IMR-90 (cell line): Measurements from ENCODE around the gene NOL8. TPM values are rescaled to one million over a fixed set of nuclear protein-coding genes. Genes with fewer than 3 reads are reported as not detected.
A peak's percentile ranks its signal among the peaks of the same experiment; 100 is the strongest.

Experiments used
- ATAC-seq: fragments of 200-7000 bp; cut with Tn5 transposase; 2 replicates; pipeline ENCODE4 v1.9.1; 2020; ENCODE audit warnings: low read depth, mild to moderate bottlenecking, moderate library complexity
- BruUV-seq: library from RNA; stranded (reverse); fragments of 400-500 nt; replicated peaks from 2 replicates; lab custom pipeline; 2021; lab: Mats Ljungman, UMichigan
- CTCF ChIA-PET: fragments of 300-600 bp; formaldehyde crosslinking; extraction: SDS; loops from one replicate; lab custom pipeline; 2021; ENCODE audit warnings: antibody characterized with exemption; lab: Yijun Ruan, JAX
- POLR2A ChIA-PET: fragments of 300-600 bp; sonication (Branson Sonifier 250); formaldehyde crosslinking; loops from one replicate; lab custom pipeline; 2022; ENCODE audit warnings: antibody characterized with exemption; ENCODE audit not compliant: unreplicated experiment; lab: Charles Lee
- DNase-seq: peaks from one replicate; pipeline ENCODE4 v3.0.0; 2013
- H2AFZ ChIP-seq: replicated peaks from 2 replicates; pipeline ENCODE3; 2013; ENCODE audit warnings: low read length, mild to moderate bottlenecking; ENCODE audit not compliant: poor library complexity
- H2AK5ac ChIP-seq: 2 replicates; pipeline ENCODE4 v1.6.1; 2013; ENCODE audit warnings: low read depth, low read length, inconsistent platforms
- H2AK9ac ChIP-seq: replicated peaks from 2 replicates; pipeline ENCODE3; 2013; ENCODE audit warnings: mild to moderate bottlenecking, low read depth, low read length, moderate library complexity; ENCODE audit not compliant: poor library complexity
- H2BK120ac ChIP-seq: 2 replicates; pipeline ENCODE4 v1.6.1; 2013; ENCODE audit warnings: low read depth, low read length, inconsistent platforms
- H2BK15ac ChIP-seq: 3 replicates; pipeline ENCODE4 v1.6.1; 2013; ENCODE audit warnings: low read depth, low read length, inconsistent platforms
- H2BK20ac ChIP-seq: 2 replicates; pipeline ENCODE4 v1.6.1; 2013; ENCODE audit warnings: low read depth, mild to moderate bottlenecking, inconsistent platforms, low read length, moderate library complexity
- H2BK5ac ChIP-seq: 2 replicates; pipeline ENCODE4 v1.6.1; 2013; ENCODE audit warnings: mild to moderate bottlenecking, low read depth, low read length, inconsistent platforms; ENCODE audit not compliant: poor library complexity, severe bottlenecking
- H3K14ac ChIP-seq: replicated peaks from 2 replicates; pipeline ENCODE4 v1.6.1; 2013; ENCODE audit warnings: low read depth, low read length, inconsistent platforms
- H3K18ac ChIP-seq: 2 replicates; pipeline ENCODE4 v1.6.1; 2013; ENCODE audit warnings: low read depth, low read length, control low read depth
- H3K23ac ChIP-seq: 2 replicates; pipeline ENCODE4 v1.6.1; 2013; ENCODE audit warnings: low read depth, low read length, inconsistent platforms
- H3K27ac ChIP-seq: 2 replicates; pipeline ENCODE4 v1.5.1; 2013; ENCODE audit warnings: mild to moderate bottlenecking, control low read depth, low read length; ENCODE audit not compliant: insufficient read depth
- H3K27me3 ChIP-seq: 2 replicates; pipeline ENCODE4 v1.6.1; 2013; ENCODE audit warnings: low read length; ENCODE audit not compliant: control insufficient read depth, insufficient read depth
- H3K36me3 ChIP-seq: 2 replicates; pipeline ENCODE4 v1.6.1; 2013; ENCODE audit warnings: low read length, mixed read lengths; ENCODE audit not compliant: control insufficient read depth, insufficient read depth
- H3K4ac ChIP-seq: 2 replicates; pipeline ENCODE4 v1.6.1; 2013; ENCODE audit warnings: low read depth, low read length, inconsistent platforms
- H3K4me1 ChIP-seq: 2 replicates; pipeline ENCODE4 v1.6.1; 2013; ENCODE audit warnings: low read length, mixed read lengths; ENCODE audit not compliant: control insufficient read depth, insufficient read depth
- H3K4me2 ChIP-seq: 2 replicates; pipeline ENCODE4 v1.6.1; 2013; ENCODE audit warnings: low read depth, mild to moderate bottlenecking, control low read depth, low read length, moderate library complexity
- H3K4me3 ChIP-seq: 2 replicates; pipeline ENCODE4 v1.5.1; 2013; ENCODE audit warnings: low read depth, mild to moderate bottlenecking, control low read depth, low read length, moderate library complexity; ENCODE audit not compliant: insufficient read depth
- H3K56ac ChIP-seq: 2 replicates; pipeline ENCODE4 v1.6.1; 2013; ENCODE audit warnings: low read length, inconsistent platforms; ENCODE audit not compliant: insufficient read depth; ENCODE audit errors: extremely low read depth
- H3K79me1 ChIP-seq, 2 experiments: 2 replicates each; pipeline ENCODE4 v1.6.1; 2013; ENCODE audit warnings: low read length in 2 of 2, inconsistent platforms in 1 of 2, low read depth in 1 of 2
- H3K9ac ChIP-seq: 2 replicates; pipeline ENCODE4 v1.6.1; 2013; ENCODE audit warnings: low read depth, low read length, control low read depth
- H3K9me1 ChIP-seq: 2 replicates; pipeline ENCODE4 v1.6.1; 2013; ENCODE audit warnings: low read length, inconsistent platforms; ENCODE audit not compliant: insufficient read depth
- H3K9me3 ChIP-seq: 2 replicates; pipeline ENCODE4 v1.6.1; 2013; ENCODE audit warnings: low read length; ENCODE audit not compliant: control insufficient read depth, insufficient read depth
- H4K20me1 ChIP-seq: 2 replicates; pipeline ENCODE4 v1.6.1; 2013; ENCODE audit warnings: low read length, inconsistent platforms; ENCODE audit not compliant: insufficient read depth
- H4K5ac ChIP-seq: 2 replicates; pipeline ENCODE4 v1.6.1; 2013; ENCODE audit warnings: mild to moderate bottlenecking, low read depth, low read length, control low read depth
- H4K8ac ChIP-seq, 2 experiments: 2 replicates each; pipeline ENCODE4 v1.6.1; 2013; ENCODE audit warnings: low read depth in 2 of 2, low read length in 2 of 2, control low read depth in 1 of 2, inconsistent platforms in 1 of 2
- H4K91ac ChIP-seq: 2 replicates; pipeline ENCODE4 v1.6.1; 2013; ENCODE audit warnings: low read depth, low read length, inconsistent platforms; ENCODE audit not compliant: insufficient read depth
- CEBPB ChIP-seq: IDR thresholded peaks from 2 replicates; pipeline ENCODE4 v1.6.1; 2012; ENCODE audit warnings: low read depth, low read length, improper control_type of control experiment
- CTCF ChIP-seq: conservative IDR thresholded peaks from 2 replicates; pipeline ENCODE4 v1.5.1; 2012; ENCODE audit warnings: mild to moderate bottlenecking, low read depth, low read length, improper control_type of control experiment
- FOS ChIP-seq: fragments of 150-350 bp; IDR thresholded peaks from 2 replicates; pipeline ENCODE4 v1.6.1; 2016; ENCODE audit warnings: low read depth, low read length
- MAZ ChIP-seq: IDR thresholded peaks from 2 replicates; pipeline ENCODE4 v1.6.1; 2012; ENCODE audit warnings: low read depth, mild to moderate bottlenecking, low read length, improper control_type of control experiment, moderate library complexity, borderline replicate concordance
- RAD21 ChIP-seq: IDR thresholded peaks from 2 replicates; pipeline ENCODE4 v1.6.1; 2012; ENCODE audit warnings: low read length, improper control_type of control experiment
- SMC3 ChIP-seq: fragments of 150-350 bp; IDR thresholded peaks from 2 replicates; pipeline ENCODE4 v1.6.1; 2016; ENCODE audit warnings: low read depth, mild to moderate bottlenecking, antibody characterized with exemption, low read length, moderate library complexity
- WGBS, 2 experiments: methylation state at CpG; one replicate each; pipeline versions ENCODE4 v1.1.5 to v1.1.7; 2013; ENCODE audit warnings: missing lambda C conversion rate in 2 of 2; ENCODE audit not compliant: insufficient read length in 1 of 2; ENCODE audit errors: extremely low coverage in 2 of 2; 5-methylcytosine and 5-hydroxymethylcytosine counted together
- dilution Hi-C: fragments of 300-500 bp; cut with HindIII; formaldehyde crosslinking; loops from one replicate; pipeline ENCODE4 v1.14.3; 2018; ENCODE audit warnings: low sequenced_read_pairs; ENCODE audit not compliant: unreplicated experiment
- in situ Hi-C: fragments of 300-500 bp; cut with MboI; formaldehyde crosslinking; loops from 3 replicates; pipeline ENCODE4 v1.14.3; 2019; ENCODE audit warnings: low sequenced_read_pairs, inconsistent platforms, mixed read lengths
- intact Hi-C: fragments of 100-400 bp; cut with micrococcal nuclease; formaldehyde crosslinking; loops from 2 replicates; pipeline ENCODE4 v1.10.0; 2022
- polyA plus RNA-seq, 3 experiments: library from polyadenylated mRNA; depleted of rRNA; stranded (reverse); fragments of >200 nt; gene quantifications; 2 replicates each; pipeline ENCODE4 v1.2.3, GENCODE V29; 2012; ENCODE audit warnings: low replicate concordance in 1 of 3
- total RNA-seq: library from RNA; depleted of rRNA; stranded (reverse); fragments of >200 nt; gene quantifications from 2 replicates; pipeline ENCODE4 v1.2.3, GENCODE V29; 2012
- TF ChIP-seq, protein P1 (sequence below): fragments of 150-350 bp; IDR thresholded peaks from 2 replicates; pipeline ENCODE4 v1.6.1; 2016; ENCODE audit warnings: low read depth, mild to moderate bottlenecking, low read length, moderate library complexity, borderline replicate concordance

The NOL8 gene
- total and polyA plus RNA-seq, 2 of the 4 experiments (the other 2 are of a cell fraction): 10.1 to 18.3 TPM

DNA sequence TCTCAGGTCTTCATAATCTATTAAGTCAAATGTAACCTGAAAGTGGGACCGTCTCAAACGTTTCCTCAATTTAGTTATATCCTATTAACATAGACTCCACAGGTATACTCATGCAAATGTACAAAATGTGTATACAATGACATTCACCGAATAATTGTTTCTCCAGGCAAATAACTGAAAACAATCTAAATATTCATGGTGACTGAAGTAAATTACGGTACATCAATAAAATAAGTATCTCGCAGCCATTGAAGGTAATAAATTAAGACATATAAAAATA lies 32.1 kb downstream of the NOL8 start:
- WGBS, 2 experiments: no CpG with 5 or more reads among the region's 5 CpGs
- Histone ChIP-seq H3K4me2 (peak overlapping the region; percentile 99), H2AK9ac (no peak overlapping the region), H3K18ac (no peak overlapping the region; the same call in 1 of the 2 replicates), H3K36me3 (peaks cover 4% of the 10 kb centered on the region; the same call in 1 of the 2 replicates), H2BK5ac (peak overlapping the region; percentile 71), H4K20me1 (peaks cover 29% of the 10 kb centered on the region; the same call in 1 of the 2 replicates), H4K91ac (peak overlapping the region; percentile 99), H2BK15ac (peak overlapping the region; percentile 1; the same call in 1 of the 3 replicates), H3K14ac (peak overlapping the region; percentile 82; the same call in 1 of the 2 replicates), H4K5ac (no peak overlapping the region; the same call in none of the 2 replicates), H2AFZ (no peak overlapping the region), H3K27me3 (no peaks in the 10 kb centered on the region), H3K56ac (peak overlapping the region; percentile 99), H3K27ac (peak overlapping the region; percentile 85; the same call in 1 of the 2 replicates), H3K9me3 (no peaks in the 10 kb centered on the region), H3K23ac (peak overlapping the region; percentile 36; the same call in 1 of the 2 replicates), H3K79me1 (peaks cover 0 to 33% of the 10 kb centered on the region in 2 experiments; a peak in 3 of 4 replicates), H3K9me1 (peaks cover 4% of the 10 kb centered on the region), H2BK120ac (no peak overlapping the region; the same call in 1 of the 2 replicates), H4K8ac (peak overlapping the region; percentile 63 to 99; a peak in 2 of 4 replicates), H2BK20ac (no peak overlapping the region), H3K9ac (peak overlapping the region; percentile 87), H2AK5ac (no peak overlapping the region), H3K4me1 (peaks cover 6% of the 10 kb centered on the region), H3K4me3 (peak overlapping the region; percentile 61), H3K4ac (peak overlapping the region; percentile 38; the same call in 1 of the 2 replicates)
- intact Hi-C loops (loop anchor here (2.0 kb wide), 1 partner anchor 158 kb away; no protein-coding TSS in a partner anchor), dilution Hi-C loops (no loop called here), in situ Hi-C loops (loop anchor here (5.0 to 10.0 kb wide), 2 partner anchors 46 to 158 kb away; no protein-coding TSS in a partner anchor)
- TF ChIP-seq CEBPB (no peak), MAZ (no peak), FOS (no peak), CTCF (no peak), RAD21 (no peak), SMC3 (no peak)
- TF ChIP-seq, protein P1, sequence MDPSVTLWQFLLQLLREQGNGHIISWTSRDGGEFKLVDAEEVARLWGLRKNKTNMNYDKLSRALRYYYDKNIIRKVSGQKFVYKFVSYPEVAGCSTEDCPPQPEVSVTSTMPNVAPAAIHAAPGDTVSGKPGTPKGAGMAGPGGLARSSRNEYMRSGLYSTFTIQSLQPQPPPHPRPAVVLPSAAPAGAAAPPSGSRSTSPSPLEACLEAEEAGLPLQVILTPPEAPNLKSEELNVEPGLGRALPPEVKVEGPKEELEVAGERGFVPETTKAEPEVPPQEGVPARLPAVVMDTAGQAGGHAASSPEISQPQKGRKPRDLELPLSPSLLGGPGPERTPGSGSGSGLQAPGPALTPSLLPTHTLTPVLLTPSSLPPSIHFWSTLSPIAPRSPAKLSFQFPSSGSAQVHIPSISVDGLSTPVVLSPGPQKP: no peak
- TSS peak; percentile 58 for BruUV-seq
- CTCF ChIA-PET: no interaction called here
- DNase-seq (no peak), ATAC-seq (no peak)
- POLR2A ChIA-PET: no interaction called here
